HFFc6 (cell line): ENCODE results near the gene FBXO22. TPM values are rescaled to one million over a fixed set of nuclear protein-coding genes. Genes with fewer than 3 reads are reported as not detected.
"Not testable (repeated sequence)": the region's sequence is repeated elsewhere in the genome, so short reads cannot be mapped to it uniquely, and the experiment has no call there.

Experiments
- DNase-seq: peaks from one replicate; pipeline ENCODE4 v3.0.0-alpha.2; 2018
- H3K27ac Mint-ChIP-seq: 2 replicates; pipeline ENCODE4 v1.8.0; 2020; ENCODE audit warnings: mild to moderate bottlenecking, mixed read lengths
- H3K27me3 Mint-ChIP-seq: 2 replicates; pipeline ENCODE4 v1.8.0; 2021; ENCODE audit warnings: mild to moderate bottlenecking, moderate library complexity, mixed read lengths; ENCODE audit not compliant: insufficient read depth
- H3K36me3 Mint-ChIP-seq: 2 replicates; pipeline ENCODE4 v1.8.0; 2021; ENCODE audit warnings: low read depth, mixed read lengths
- H3K4me1 Mint-ChIP-seq: 2 replicates; pipeline ENCODE4 v1.8.0; 2020; ENCODE audit warnings: low read depth, mixed read lengths
- H3K4me3 Mint-ChIP-seq: 2 replicates; pipeline ENCODE4 v1.8.0; 2020; ENCODE audit warnings: mild to moderate bottlenecking, moderate library complexity, mixed read lengths
- H3K9me3 Mint-ChIP-seq: 2 replicates; pipeline ENCODE4 v1.8.0; 2020; ENCODE audit warnings: mild to moderate bottlenecking, mixed read lengths
- total RNA-seq, 6 experiments: library from RNA; stranded (reverse); fragmentation: NEBNext Ultra II Directional; extraction: Animal tissue kit (Norgen Biotek cat#: 25700); gene quantifications; 2 replicates in 1 of 6; 3 replicates in 5 of 6; pipeline ENCODE4 v1.2.3, GENCODE V29; 2021
- TF ChIP-seq, protein P1 (sequence below): fragments of 200-600 bp; sonication (generic); IDR thresholded peaks from 2 replicates; pipeline ENCODE4 v1.5.0; 2021; ENCODE audit warnings: antibody characterized with exemption, mild to moderate bottlenecking

FBXO22 gene
- total RNA-seq, 6 experiments from 2014 or later: 48.1 to 51.3 (median 49.4) TPM

DNA sequence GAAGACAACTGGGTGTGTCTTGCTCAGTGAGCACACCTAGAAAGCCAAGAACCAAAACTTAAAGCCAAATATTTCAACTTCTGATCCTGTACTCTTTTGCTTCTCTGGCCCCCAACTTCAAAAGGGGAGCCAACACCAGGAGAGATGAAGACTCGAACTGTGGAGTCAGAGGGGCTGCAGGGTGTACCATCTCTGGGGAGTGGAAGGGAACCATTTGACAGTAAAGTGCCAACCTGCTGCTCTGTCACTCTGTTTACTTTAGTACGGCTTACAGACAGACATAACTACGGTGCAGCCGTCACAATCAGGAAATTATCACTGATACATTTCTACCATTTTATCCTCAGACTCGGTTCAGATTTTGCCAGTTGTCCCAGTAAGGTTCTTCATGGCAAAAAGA, 1.6 kb downstream of the FBXO22 start:
- Mint-ChIP-seq H3K4me1 (peaks cover 38% of the 10 kb centered on the region), H3K27me3 (peaks cover 8% of the 10 kb centered on the region), H3K36me3 (peaks cover 25% of the 10 kb centered on the region), H3K4me3 (peak overlapping the region; percentile 100), H3K9me3 (no peaks in the 10 kb centered on the region), H3K27ac (no peak overlapping the region)
- no peak for DNase-seq
- TF ChIP-seq, protein P1, sequence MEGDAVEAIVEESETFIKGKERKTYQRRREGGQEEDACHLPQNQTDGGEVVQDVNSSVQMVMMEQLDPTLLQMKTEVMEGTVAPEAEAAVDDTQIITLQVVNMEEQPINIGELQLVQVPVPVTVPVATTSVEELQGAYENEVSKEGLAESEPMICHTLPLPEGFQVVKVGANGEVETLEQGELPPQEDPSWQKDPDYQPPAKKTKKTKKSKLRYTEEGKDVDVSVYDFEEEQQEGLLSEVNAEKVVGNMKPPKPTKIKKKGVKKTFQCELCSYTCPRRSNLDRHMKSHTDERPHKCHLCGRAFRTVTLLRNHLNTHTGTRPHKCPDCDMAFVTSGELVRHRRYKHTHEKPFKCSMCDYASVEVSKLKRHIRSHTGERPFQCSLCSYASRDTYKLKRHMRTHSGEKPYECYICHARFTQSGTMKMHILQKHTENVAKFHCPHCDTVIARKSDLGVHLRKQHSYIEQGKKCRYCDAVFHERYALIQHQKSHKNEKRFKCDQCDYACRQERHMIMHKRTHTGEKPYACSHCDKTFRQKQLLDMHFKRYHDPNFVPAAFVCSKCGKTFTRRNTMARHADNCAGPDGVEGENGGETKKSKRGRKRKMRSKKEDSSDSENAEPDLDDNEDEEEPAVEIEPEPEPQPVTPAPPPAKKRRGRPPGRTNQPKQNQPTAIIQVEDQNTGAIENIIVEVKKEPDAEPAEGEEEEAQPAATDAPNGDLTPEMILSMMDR: no peak

GRCh38 chr15:75910355-75910754, 6.7 kb downstream of the FBXO22 start:
- H3K36me3 Mint-ChIP-seq: peaks cover 54% of the 10 kb centered on the region
- peaks cover 15% of the 10 kb centered on the region; the same call in 1 of the 2 replicates for H3K9me3 Mint-ChIP-seq
- H3K4me1 Mint-ChIP-seq: peaks cover 19% of the 10 kb centered on the region
- H3K4me3 Mint-ChIP-seq, DNase-seq, H3K27ac Mint-ChIP-seq, H3K27me3 Mint-ChIP-seq: not testable (repeated sequence)

DNA sequence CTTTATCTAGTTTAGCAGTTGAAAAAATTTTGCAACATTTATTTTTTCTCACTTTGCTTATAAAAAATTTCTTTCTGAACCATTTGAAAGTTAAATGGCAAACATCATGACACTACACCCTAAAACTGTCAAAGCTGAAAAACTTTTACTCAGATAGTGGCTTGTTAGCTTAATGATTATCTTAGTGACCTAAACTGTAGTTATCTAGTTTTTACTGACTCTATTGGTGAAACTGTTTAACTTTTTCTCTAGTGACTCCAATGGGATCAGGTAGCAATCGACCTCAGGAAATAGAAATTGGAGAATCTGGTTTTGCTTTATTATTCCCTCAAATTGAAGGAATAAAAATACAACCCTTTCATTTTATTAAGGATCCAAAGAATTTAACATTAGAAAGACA, 13.3 kb downstream of the FBXO22 start:
- Mint-ChIP-seq H3K27me3 (no peaks in the 10 kb centered on the region), H3K4me3 (no peak overlapping the region), H3K27ac (no peak overlapping the region), H3K4me1 (peaks cover 24% of the 10 kb centered on the region), H3K36me3 (peaks cover 42% of the 10 kb centered on the region), H3K9me3 (no peaks in the 10 kb centered on the region; the same call in 1 of the 2 replicates)
- DNase-seq: no peak
- TF ChIP-seq, protein P1: no peak

- peaks cover 27% of the 10 kb centered on the region for H3K4me1 Mint-ChIP-seq
- no peak overlapping the region for H3K4me3 Mint-ChIP-seq
- no peaks in the 10 kb centered on the region for H3K9me3 Mint-ChIP-seq
Measured at GRCh38 chr15:75918135-75918534, 14.5 kb downstream of the FBXO22 start.

DNA sequence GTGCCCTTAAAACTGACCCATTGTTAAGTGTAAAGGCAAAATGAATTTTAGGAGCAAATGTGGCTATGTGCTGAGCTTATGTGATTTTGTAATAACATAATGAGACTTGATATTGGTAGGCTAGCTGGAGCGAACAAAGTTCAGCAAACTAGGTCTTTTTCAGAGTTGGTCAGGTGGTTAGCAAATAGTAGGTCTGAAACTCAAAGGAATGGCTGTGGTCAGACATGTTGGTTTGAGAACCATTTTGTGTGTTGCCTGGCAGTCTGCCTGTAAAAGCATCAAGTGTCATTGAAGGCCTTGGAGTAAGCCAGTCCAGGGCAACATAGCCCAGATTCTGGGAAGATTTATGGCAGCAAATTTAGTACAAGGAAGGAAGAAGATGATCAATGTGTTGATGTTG, 16.4 kb downstream of the FBXO22 start:
- Mint-ChIP-seq H3K4me1 (peaks cover 41% of the 10 kb centered on the region), H3K36me3 (peaks cover 36% of the 10 kb centered on the region), H3K9me3 (no peaks in the 10 kb centered on the region), H3K27me3 (no peaks in the 10 kb centered on the region; the same call in 1 of the 2 replicates), H3K4me3 (no peak overlapping the region), H3K27ac (no peak overlapping the region; the same call in 1 of the 2 replicates)
- DNase-seq: no peak
- TF ChIP-seq, protein P1: no peak

More at GRCh38 chr15:75918135-75918534, 14.5 kb downstream of the FBXO22 start:
- Mint-ChIP-seq H3K27ac (no peak overlapping the region), H3K27me3 (no peaks in the 10 kb centered on the region), H3K36me3 (peaks cover 37% of the 10 kb centered on the region)
- TF ChIP-seq, protein P1: no peak
- no peak for DNase-seq

DNA sequence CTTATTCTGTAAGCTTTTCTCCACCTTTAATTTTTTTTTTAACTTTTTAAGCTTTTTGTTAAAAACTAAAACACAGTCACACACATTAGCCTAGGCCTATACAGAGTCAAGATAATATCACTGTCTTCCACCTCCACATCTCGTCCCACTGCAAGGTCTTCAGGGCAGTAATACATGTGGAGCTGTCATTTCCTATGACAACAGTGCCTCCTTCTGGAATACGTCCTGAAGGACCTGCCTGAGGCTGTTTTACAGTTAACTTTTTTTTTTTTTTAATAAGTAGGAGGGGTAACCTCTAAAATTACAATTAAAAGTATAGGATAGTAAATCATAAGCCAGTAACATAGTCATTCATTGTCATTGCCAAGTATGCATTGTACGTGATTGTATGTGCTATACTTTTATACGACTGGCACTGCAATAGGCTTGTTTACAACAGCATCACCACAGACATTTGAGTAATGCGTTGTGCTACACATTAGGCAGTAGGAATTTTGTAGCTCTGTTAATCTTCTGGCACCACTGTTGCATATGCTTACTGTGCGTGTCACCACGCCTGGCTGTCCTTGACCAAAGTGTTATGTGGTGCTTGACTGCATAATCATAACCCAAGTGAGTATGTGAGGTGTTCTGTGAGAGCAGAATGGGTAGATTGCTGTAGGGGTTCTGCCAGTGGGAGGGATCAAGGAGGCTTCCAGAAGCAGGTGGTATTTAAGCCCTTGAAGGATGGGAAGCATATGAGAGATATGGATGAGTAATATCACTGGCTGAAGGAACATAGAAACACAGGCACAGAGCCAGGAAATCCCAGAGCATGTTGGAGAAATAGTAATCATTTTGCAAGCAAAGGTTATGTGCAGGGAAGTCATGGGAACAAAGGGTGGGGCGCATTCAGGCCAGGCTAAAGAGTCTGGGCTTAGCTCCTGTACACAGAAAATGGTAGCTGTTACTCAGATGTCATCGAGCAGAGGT, 18.3 kb downstream of the FBXO22 start:
- TF ChIP-seq, protein P1: peak; percentile 71
- H3K27ac Mint-ChIP-seq: peak overlapping the region; percentile 34
- no peak overlapping the region for H3K4me3 Mint-ChIP-seq
- H3K9me3 Mint-ChIP-seq: no peaks in the 10 kb centered on the region
- peaks cover 56% of the 10 kb centered on the region for H3K4me1 Mint-ChIP-seq
- peak; percentile 60 for DNase-seq
- H3K36me3 Mint-ChIP-seq: peaks cover 41% of the 10 kb centered on the region
- no peaks in the 10 kb centered on the region; the same call in 1 of the 2 replicates for H3K27me3 Mint-ChIP-seq
